Right ventricle myocardium inferior (tissue), 1 donor: ENCODE measurements around the gene SDK1. TPM values are rescaled to one million over a fixed set of nuclear protein-coding genes. Genes with fewer than 3 reads are reported as not detected.
"Not testable (repeated sequence)": the region's sequence is repeated elsewhere in the genome, so short reads cannot be mapped to it uniquely, and the experiment has no call there.

Source experiments
- ATAC-seq: fragments of 200-7000 bp; cut with Tn5 transposase; one replicate; pipeline ENCODE4 v1.9.1; 2020; ENCODE audit warnings: mild to moderate bottlenecking, moderate library complexity
- DNase-seq: peaks from one replicate; pipeline ENCODE4 v3.0.0; 2021; ENCODE audit errors: missing footprints
- intact Hi-C: fragments of 100-400 bp; cut with DNase I; formaldehyde crosslinking; loops from one replicate; pipeline ENCODE4 v1.11.0; 2022
- total RNA-seq: library from RNA; stranded (reverse); fragmentation: NEBNext Ultra II Directional; extraction: Animal tissue kit (Norgen Biotek cat#: 25700); gene quantifications from one replicate; pipeline ENCODE4 v1.2.1, GENCODE V29; 2021
- donor health status: DM: no; HTN: yes; CAD: no; lungs with severe emphysema.

The SDK1 gene
- total RNA-seq, 1 donor from 2014 or later = 2.3 TPM

GRCh38 chr7:3927446-3928110 lies 626.5 kb downstream of the SDK1 start:
- intact Hi-C loops = no loop called here
- no peak for ATAC-seq
- DNase-seq = no peak

DNA sequence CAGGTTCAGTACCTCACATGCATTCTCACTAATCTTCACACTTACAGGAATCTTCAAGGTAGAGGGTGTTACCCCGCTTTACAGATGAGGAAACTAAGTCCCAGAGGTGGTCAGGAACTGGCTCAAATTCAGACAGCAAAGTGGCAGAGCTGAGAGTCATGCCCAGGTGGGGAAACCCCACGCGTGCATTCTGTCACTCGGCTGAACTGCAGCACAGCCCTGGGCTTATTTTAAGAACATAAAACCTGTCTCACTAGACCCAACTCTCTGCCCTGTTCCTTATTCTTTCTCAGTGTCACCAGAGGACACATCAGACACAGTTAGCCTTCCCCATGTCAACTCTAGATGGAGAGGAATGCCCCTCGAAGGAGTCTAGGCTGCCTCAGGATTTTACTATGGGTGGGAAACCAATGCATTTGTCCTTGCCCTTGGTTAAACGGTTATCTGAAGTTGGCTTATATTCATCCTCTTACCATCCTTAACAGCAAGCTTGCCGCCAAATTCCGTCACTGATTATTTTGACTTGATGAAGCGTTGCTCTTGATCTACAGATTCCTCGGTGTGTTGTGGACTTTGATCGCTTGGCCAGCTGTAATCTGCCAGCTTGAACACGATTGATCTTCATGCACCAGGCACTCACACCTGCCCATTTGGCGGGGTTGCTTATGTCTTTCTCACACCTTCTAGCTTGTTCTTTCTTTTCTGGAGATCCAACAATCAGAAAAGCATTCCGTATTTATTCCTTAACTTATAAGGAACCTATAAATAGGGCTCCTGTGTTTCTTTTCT lies 627.9 kb downstream of the SDK1 start:
- intact Hi-C loops = no loop called here
- no peak for ATAC-seq
- DNase-seq = no peak

DNA sequence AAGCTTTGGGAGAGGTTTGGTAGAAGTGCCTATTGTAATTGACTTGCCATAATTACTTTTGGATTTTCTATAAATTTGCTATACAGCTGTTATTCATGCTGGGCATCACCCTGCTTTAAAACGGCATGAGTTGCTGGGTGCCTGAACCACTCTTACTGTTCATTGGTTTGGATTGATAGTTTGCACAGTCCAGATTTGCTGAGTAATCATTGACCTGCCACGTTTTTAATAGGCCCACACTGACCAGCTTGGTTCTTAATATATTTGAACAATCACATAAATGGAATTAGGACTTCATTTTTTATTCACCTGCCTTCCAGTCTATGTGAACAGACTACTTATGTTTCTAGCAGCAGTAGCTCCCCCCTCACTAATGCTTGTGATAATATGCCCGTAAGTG lies 630.8 kb downstream of the SDK1 start:
- DNase-seq (no peak), ATAC-seq (no peak)
- intact Hi-C loops = no loop called here

- no peak for DNase-seq
- intact Hi-C loops = no loop called here
- ATAC-seq = no peak
Measured at GRCh38 chr7:3937146-3937545, 636.1 kb downstream of the SDK1 start.

DNA sequence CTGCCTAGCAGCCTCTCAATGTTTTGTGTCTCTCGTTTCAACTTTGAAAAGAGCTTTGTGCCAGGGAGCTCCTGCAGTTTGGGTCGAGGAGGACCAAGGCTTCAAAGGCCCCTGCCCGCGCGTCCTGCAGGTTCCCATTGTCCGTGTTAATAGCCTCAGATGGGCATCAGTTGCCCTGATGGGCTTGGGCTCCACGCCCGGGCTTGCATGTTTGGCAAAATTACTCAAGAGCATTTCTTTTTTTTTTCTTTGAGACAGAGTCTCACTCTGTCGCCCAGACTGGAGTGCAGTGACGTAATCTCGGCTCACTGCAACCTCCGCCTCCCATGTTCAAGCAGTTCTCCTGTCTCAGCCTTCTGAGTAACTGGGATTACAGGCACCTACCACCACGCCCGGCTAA lies 636.6 kb downstream of the SDK1 start:
- ATAC-seq (no peak), DNase-seq (no peak)
- intact Hi-C loops = no loop called here

- intact Hi-C loops, DNase-seq, ATAC-seq: not testable (repeated sequence)
Measured at GRCh38 chr7:3941706-3942105, 640.7 kb downstream of the SDK1 start.

DNA sequence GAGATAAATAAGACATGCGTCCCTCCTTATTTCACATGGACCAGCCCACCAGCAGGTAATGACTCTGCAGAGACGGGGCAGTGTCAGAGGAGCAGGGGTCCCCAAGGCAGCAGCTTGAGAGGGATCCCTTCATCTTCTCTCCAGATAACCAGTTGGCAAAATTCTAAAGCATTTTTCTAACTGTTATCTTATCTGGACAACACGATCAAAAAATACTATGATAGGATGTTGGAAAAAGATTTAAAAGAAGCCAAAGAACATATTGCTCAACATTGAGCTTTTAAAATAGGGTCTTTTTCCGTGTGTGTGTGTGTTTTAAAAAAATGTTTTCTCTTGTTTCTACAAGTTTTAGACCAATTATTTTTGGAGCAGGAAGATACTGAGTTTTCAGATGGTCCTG lies 641.2 kb downstream of the SDK1 start:
- ATAC-seq (no peak), DNase-seq (no peak)
- intact Hi-C loops = no loop called here

GRCh38 chr7:3942816-3943745 lies 642.0 kb downstream of the SDK1 start:
- no peak for ATAC-seq
- intact Hi-C loops = no loop called here

GRCh38 chr7:3943779-3944520 lies 642.9 kb downstream of the SDK1 start:
- ATAC-seq = no peak
- intact Hi-C loops = no loop called here
- no peak for DNase-seq

More at GRCh38 chr7:3942816-3943745, 642.0 kb downstream of the SDK1 start:
- no peak for DNase-seq

GRCh38 chr7:3949242-3949640 lies 648.2 kb downstream of the SDK1 start:
- intact Hi-C loops = no loop called here
- DNase-seq = no peak
- no peak for ATAC-seq

- no peak for DNase-seq
- intact Hi-C loops = no loop called here
- no peak for ATAC-seq
Measured at GRCh38 chr7:3950249-3950648, 649.2 kb downstream of the SDK1 start.

GRCh38 chr7:3951316-3952055 lies 650.4 kb downstream of the SDK1 start:
- DNase-seq (no peak), ATAC-seq (no peak)
- intact Hi-C loops = no loop called here

- ATAC-seq = no peak
- intact Hi-C loops = no loop called here
Measured at GRCh38 chr7:3953133-3953532, 652.1 kb downstream of the SDK1 start.

GRCh38 chr7:3953946-3954345 lies 652.9 kb downstream of the SDK1 start:
- intact Hi-C loops = no loop called here
- no peak for ATAC-seq
- DNase-seq = no peak

More at GRCh38 chr7:3953133-3953532, 652.1 kb downstream of the SDK1 start:
- no peak for DNase-seq

DNA sequence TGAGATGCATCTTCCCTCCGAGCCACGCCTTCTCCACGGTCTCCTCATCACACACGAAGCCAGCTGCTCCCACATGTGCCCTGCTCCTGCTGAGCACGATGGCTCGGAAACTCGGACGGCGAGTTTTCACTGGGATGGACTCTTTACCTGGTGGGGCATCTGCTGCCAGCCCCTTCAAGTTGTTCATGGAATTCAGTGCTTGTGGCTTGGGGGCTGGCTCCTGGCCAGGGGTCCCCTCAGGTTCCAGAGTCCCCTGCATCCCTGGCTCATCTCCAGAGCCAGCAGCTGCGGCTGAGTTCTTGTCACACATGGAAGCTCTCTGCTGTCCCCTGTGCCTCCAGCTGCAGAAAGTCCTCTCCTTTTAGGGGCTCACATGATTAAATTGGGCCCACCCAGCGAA lies 654.0 kb downstream of the SDK1 start:
- DNase-seq = no peak
- intact Hi-C loops = no loop called here
- ATAC-seq = no peak

DNA sequence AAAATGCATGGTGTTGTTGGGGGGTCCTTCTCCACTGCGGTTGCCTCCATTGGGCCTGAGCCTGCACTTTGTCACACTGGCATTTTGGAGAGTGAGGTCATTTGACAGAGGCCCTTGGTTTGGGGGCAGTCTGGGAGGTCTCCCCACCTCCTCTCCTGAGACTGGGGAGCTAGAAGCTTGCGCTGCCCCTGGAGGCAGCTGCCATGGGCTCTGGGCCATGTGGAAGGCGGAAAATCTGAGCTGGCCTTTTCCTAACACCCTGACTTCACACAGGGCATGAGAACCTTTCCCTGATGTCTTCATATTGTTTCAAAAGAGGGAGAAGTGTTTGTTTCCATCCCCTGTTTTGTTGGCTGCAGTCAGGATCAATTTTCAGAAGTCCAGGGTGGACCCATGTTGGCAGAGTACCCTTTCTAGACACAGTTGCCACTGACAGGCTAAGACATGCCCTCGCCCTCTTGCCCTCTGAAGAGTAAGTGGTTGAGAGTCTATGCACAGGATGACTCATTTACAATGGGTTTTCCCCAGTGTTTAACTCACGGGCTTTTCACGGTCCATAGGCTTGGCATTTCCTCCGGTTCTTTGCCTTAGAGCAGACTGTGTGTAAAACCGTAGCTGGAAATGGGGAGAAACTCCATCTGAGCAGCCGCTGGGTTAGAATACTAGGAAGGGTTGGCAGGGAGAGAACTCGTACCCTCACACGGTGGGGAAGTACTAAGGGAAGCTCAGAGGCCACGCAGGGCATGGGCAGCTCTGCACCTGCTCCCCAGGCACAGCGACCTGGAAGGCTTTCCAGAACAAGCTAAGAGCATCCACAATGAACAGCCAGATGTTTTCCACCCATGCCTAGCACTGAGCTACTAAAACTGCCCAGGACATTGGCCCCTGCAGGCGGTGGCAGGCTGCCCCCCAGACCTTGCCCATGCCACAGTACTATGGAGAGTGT lies 655.0 kb downstream of the SDK1 start:
- ATAC-seq (no peak), DNase-seq (no peak)
- intact Hi-C loops = no loop called here

GRCh38 chr7:3956949-3957348 lies 655.9 kb downstream of the SDK1 start:
- ATAC-seq = no peak
- no peak for DNase-seq
- intact Hi-C loops = no loop called here
